Measurements from ENCODE around the gene RBFA.

DNA sequence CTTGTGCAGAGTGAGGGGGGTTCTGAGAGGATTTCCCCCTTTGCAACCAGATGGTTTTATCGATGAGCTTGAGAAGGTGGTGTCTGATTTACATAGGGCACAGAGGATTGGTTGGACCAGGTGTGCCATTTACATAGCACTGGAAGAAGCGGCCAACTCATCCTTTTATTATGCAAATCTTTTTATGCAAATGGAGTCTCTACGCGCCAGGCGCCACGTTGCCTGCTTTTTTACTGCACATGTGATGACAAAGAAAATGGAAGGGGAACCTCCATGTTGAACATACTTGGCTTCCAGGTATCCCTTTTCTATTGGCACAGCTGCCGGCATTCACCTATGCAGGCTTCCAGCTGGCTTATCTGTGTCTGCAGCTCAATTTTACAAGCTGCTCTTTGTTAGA lies 27.5 kb upstream of the RBFA start:
- TF ChIP-seq, protein P1, sequence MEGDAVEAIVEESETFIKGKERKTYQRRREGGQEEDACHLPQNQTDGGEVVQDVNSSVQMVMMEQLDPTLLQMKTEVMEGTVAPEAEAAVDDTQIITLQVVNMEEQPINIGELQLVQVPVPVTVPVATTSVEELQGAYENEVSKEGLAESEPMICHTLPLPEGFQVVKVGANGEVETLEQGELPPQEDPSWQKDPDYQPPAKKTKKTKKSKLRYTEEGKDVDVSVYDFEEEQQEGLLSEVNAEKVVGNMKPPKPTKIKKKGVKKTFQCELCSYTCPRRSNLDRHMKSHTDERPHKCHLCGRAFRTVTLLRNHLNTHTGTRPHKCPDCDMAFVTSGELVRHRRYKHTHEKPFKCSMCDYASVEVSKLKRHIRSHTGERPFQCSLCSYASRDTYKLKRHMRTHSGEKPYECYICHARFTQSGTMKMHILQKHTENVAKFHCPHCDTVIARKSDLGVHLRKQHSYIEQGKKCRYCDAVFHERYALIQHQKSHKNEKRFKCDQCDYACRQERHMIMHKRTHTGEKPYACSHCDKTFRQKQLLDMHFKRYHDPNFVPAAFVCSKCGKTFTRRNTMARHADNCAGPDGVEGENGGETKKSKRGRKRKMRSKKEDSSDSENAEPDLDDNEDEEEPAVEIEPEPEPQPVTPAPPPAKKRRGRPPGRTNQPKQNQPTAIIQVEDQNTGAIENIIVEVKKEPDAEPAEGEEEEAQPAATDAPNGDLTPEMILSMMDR (conservative IDR thresholded peaks at IDR 0.05; ENCODE audit: low read length): no peak
- TF ChIP-seq EZH2phosphoT487 (IDR thresholded peaks at IDR 0.05; ENCODE audit: borderline replicate concordance, low read depth, low read length): no peak

Data from OCI-LY7 (cell line).